GM18526 (cell line): Measurements from ENCODE around the gene MEG3.

Experiments used
- POLR2A ChIP-seq: IDR thresholded peaks from 3 replicates; pipeline ENCODE4 v1.6.1; 2011; ENCODE audit not compliant: insufficient read length; ENCODE audit errors: extremely low read depth

MEG3 gene

DNA sequence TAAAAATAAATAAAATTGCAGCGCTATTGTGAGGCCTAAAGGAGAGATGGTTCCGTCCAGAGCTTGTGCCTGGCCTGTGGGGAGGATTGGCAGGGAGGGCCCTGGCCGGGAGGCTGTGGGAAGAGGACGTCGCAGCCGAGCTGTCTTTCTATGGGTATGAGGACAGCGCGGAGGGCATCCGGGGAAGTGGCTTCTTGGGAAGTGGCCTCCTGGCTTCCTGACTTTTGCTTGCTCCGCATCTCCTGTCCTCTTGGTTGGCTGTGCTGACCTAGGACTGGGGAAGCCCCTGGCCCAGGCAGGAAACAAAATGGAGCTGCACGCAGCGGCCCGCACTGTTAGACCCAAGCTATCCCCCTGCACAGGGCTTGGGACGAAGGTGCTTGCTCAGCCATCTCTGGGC is 22.2 kb upstream of the MEG3 start:
- no peak for TF ChIP-seq POLR2A

DNA sequence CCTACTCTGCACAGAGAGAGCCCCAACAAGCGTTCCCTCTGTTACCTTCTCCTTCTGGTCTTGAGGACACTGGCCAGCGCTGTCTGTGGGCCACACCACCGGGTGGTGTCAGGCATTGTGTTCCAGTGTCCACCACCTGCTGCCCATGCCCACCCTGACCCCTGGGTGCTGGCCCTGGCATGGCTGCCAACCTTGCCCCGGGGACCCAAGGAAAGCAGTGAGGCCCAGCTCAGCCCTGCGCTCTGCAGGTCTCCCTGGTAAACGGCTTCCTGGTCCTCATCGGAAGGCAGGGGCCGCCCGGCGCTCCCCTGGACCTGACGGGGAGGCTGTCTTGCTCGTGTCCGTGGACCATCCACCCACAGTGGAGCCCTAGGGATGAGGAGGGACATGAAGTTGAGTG is 21.8 kb upstream of the MEG3 start:
- TF ChIP-seq POLR2A: no peak

DNA sequence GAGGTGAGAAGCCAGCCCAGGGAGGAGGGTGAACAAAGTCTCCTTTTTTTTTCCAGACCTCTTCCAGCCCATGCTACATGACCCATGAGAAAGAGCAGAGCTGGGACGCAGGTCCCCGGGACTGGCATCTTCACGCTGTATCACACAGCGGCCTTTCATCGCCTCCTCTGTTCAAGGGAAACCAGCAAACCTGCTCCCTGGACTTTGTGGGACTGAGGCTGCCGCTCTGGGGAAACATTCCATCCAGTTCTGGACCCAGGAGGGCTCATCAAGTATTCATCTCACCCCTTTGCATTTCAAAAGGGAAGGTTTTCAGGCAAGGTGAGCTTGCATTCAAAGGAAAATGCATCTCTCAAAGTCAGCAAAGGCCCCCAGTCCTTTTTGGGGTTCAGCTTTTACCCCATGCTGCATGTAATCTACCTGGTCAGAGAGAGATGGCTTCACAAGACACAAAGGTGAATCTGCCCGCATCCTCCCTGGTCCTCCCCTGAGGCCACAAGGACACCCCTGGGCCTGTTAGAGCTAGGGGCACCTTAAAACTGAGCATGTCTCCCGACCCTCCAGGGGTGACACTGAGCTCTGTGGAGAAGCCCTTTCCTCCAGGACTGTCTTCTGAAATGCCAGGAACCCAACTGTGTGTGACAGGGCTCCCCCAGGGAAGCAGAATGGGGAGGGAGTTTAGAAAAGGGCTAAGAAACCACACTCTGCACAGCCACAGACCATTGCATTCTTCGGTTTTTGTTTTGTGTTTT is 21.2 kb upstream of the MEG3 start:
- TF ChIP-seq POLR2A: no peak

DNA sequence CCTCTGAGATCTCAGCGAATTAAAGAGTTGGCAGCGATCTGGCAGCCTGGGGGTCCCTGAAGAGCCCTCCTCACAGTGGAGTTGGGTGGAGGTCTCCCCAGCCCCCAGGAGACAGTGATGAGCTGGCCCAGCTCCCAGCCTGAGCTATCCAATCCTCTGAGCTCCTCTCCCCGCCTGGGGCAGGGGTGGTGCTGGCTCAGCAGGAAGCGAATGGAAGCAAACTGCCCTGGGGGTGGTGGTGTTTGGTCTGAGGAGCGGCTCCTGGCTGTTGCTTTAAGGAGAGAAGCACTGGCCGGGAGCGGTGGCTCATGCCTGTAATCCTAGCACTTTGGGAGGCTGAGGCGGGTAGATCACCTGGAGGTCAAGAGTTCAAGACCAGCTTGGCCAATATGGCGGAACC is 19.5 kb upstream of the MEG3 start:
- no peak for TF ChIP-seq POLR2A

GRCh38 chr14:100807496-100807895 is 18.4 kb upstream of the MEG3 start:
- TF ChIP-seq POLR2A: no peak

DNA sequence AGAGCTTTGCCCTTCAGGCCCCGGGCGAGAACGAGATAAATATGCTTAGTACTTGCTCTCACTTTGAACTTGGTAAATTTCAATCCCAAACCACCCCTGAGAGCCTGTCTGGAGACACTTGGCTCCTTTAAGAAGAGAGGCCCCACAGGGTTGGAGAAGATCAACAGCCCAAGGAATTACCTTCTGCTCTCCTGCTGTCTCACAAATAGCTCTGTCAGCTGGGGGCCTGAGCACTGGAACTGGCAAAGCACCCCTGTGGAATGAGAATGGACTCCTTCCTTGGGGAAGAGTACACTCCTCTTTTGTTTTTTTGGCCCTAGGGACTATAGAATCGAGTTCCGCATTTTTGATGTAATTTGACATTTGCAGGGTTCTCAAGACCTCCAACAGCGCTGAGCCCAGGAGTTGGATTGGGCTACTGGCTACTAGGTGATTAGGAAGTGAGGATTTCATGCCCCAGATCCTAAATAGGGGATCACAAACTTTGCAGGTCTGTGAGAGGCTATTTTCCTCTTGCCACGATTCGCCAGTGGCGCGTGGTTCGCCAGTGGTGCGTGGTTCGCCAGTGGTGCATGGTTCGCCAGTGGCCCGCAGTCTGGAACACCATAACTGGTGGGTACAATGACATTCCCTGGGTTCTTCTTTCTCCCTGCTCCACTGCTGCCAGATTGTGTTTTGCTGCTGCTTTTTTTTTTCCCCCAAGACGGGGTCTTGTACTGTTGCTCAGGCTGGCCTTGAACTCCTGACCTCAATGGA is 17.8 kb upstream of the MEG3 start:
- TF ChIP-seq POLR2A: no peak

GRCh38 chr14:100810435-100810834 is 15.5 kb upstream of the MEG3 start:
- TF ChIP-seq POLR2A: no peak

- no peak for TF ChIP-seq POLR2A
These were observed 15.0 kb upstream of the MEG3 start for GRCh38 chr14:100810861-100811461.

DNA sequence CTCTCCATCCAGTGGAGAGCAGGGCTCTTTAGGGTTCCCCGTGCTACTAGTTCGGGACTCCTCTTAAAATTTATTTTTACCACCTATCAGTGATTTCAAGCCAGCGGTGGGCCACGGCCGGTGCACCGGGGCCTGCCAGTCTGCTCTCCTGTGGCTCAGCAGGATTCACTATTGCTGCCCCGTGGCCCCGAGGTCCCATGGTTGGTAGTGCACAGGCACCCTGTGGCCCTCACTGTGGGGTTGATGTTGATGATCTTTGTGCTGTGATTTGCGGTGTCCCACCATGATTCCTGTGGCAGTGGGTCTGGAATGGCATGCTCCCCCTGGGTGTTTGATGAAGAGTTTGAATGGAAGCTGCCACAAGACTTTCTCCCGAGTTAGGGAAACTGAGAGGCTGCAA is 12.6 kb upstream of the MEG3 start:
- TF ChIP-seq POLR2A: no peak

- no peak for TF ChIP-seq POLR2A
These were observed 10.2 kb upstream of the MEG3 start for GRCh38 chr14:100815478-100816285.

- TF ChIP-seq POLR2A: no peak
These were observed 9.5 kb upstream of the MEG3 start for GRCh38 chr14:100816286-100816949.

GRCh38 chr14:100816950-100817901 is 8.7 kb upstream of the MEG3 start:
- TF ChIP-seq POLR2A: no peak

GRCh38 chr14:100818221-100818699 is 7.7 kb upstream of the MEG3 start:
- TF ChIP-seq POLR2A: no peak

GRCh38 chr14:100819453-100819828 is 6.5 kb upstream of the MEG3 start:
- no peak for TF ChIP-seq POLR2A
